Activated CD8-positive, alpha-beta T cell treated with anti-CD3 and anti-CD28 coated beads for 36 hours (primary cell): Measurements from ENCODE around the gene ALAD. TPM values are rescaled to one million over a fixed set of nuclear protein-coding genes. Genes with fewer than 3 reads are reported as not detected.

Experiments used
- ATAC-seq: fragments of 200-7000 bp; cut with Tn5 transposase; one replicate; pipeline ENCODE4 v1.10.0; 2021; ENCODE audit warnings: mild to moderate bottlenecking, moderate library complexity
- CTCF ChIA-PET: fragments of 350-600 bp; sonication (Branson Sonifier 250); formaldehyde crosslinking; loops from one replicate; lab custom pipeline; 2021; ENCODE audit warnings: antibody characterized with exemption; lab: Charles Lee
- POLR2A ChIA-PET: fragments of 350-600 bp; sonication (Branson Sonifier 250); formaldehyde crosslinking; loops from one replicate; lab custom pipeline; 2021; ENCODE audit warnings: antibody characterized with exemption; lab: Charles Lee
- DNase-seq: peaks from one replicate; pipeline ENCODE4 v3.0.0-alpha.2; 2020
- H3K27ac Mint-ChIP-seq: one replicate; pipeline ENCODE4 v1.8.0; 2021; ENCODE audit warnings: mild to moderate bottlenecking, mixed read lengths
- H3K27me3 Mint-ChIP-seq: one replicate; pipeline ENCODE4 v1.8.0; 2021; ENCODE audit warnings: mixed read lengths
- H3K36me3 Mint-ChIP-seq: one replicate; pipeline ENCODE4 v1.8.0; 2021; ENCODE audit warnings: low read depth, mixed read lengths
- H3K4me1 Mint-ChIP-seq: one replicate; pipeline ENCODE4 v1.8.0; 2021; ENCODE audit warnings: low read depth, mixed read lengths
- H3K4me3 Mint-ChIP-seq: one replicate; pipeline ENCODE4 v1.8.0; 2021; ENCODE audit warnings: mild to moderate bottlenecking, moderate library complexity, mixed read lengths
- H3K9me3 Mint-ChIP-seq: one replicate; pipeline ENCODE4 v1.8.0; 2021; ENCODE audit warnings: mixed read lengths
- intact Hi-C: fragments of 100-400 bp; cut with micrococcal nuclease; formaldehyde crosslinking; loops from one replicate; pipeline ENCODE4 v1.10.0; 2022
- total RNA-seq, 2 experiments: library from RNA; stranded (reverse); gene quantifications; one replicate each; pipeline ENCODE4 v1.2.3, GENCODE V29; 2021
- TF ChIP-seq, protein P1 (sequence below): fragments of 200-600 bp; IDR thresholded peaks from one replicate; pipeline ENCODE4 v1.8.0; 2022; ENCODE audit warnings: antibody characterized with exemption, mild to moderate bottlenecking

ALAD gene
- total RNA-seq, 2 experiments from 2014 or later = 16.2 to 16.3 TPM

DNA sequence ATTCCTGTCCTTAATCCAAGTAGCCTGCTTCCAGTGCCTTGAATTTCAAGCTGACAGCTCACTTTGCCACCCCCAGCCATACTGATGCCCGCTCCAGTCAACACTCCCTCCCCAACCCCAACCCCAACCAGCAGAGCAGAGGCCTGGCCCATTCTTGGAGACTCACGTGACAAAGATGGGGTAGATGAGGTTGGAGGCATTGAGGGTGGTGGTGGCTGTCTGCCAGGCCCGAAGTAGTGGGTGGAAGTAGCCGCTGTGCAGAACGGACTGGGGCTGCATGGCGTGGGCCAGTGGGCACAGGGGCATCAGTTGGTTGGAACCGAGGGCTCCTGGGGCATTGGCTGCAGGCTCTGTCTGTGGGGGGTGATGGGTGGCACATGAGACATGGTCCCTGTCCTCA is 7.8 kb downstream of the ALAD start:
- Mint-ChIP-seq H3K36me3 (peaks cover 4% of the 10 kb centered on the region), H3K9me3 (no peaks in the 10 kb centered on the region), H3K4me3 (no peak overlapping the region), H3K27me3 (no peaks in the 10 kb centered on the region), H3K27ac (no peak overlapping the region), H3K4me1 (no peaks in the 10 kb centered on the region)
- TF ChIP-seq, protein P1, sequence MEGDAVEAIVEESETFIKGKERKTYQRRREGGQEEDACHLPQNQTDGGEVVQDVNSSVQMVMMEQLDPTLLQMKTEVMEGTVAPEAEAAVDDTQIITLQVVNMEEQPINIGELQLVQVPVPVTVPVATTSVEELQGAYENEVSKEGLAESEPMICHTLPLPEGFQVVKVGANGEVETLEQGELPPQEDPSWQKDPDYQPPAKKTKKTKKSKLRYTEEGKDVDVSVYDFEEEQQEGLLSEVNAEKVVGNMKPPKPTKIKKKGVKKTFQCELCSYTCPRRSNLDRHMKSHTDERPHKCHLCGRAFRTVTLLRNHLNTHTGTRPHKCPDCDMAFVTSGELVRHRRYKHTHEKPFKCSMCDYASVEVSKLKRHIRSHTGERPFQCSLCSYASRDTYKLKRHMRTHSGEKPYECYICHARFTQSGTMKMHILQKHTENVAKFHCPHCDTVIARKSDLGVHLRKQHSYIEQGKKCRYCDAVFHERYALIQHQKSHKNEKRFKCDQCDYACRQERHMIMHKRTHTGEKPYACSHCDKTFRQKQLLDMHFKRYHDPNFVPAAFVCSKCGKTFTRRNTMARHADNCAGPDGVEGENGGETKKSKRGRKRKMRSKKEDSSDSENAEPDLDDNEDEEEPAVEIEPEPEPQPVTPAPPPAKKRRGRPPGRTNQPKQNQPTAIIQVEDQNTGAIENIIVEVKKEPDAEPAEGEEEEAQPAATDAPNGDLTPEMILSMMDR = no peak
- intact Hi-C loops = no loop called here
- no peak for ATAC-seq
- ChIA-PET POLR2A (no interaction called here), CTCF (interaction anchor here (1.6 kb wide), 1 partner anchor 198 kb away, joined by 4 read pairs; no protein-coding TSS in a partner anchor)
- no peak for DNase-seq

DNA sequence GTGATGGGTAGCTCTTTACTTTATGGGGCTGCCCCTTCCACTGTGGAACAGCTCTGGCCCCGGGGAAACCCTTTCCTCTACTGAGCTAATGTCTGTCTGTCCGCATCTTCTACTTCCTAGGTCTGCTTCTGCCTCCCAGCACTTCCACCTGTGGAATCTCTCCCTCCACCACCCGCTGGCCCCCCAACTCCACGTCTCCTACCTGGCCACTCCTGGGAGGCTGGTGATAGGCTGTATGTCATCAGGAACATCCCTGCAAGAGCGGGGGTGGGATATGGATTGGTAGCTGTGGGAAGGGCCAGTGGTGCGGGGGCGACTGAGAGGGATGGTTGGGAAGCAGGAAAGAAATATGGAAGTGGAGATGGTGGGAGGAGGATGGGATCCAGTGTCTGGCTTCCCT is 9.2 kb downstream of the ALAD start:
- Mint-ChIP-seq H3K27ac (no peak overlapping the region), H3K4me3 (no peak overlapping the region), H3K36me3 (peaks cover 7% of the 10 kb centered on the region), H3K9me3 (no peaks in the 10 kb centered on the region), H3K27me3 (no peaks in the 10 kb centered on the region), H3K4me1 (no peaks in the 10 kb centered on the region)
- ChIA-PET POLR2A (interaction anchor here (0.9 kb wide), 1 partner anchor 47 kb away, joined by 3 read pairs; no protein-coding TSS in a partner anchor), CTCF (interaction anchor here (1.0 to 2.0 kb wide), 3 partner anchors 9 to 250 kb away, joined by 3 to 7 read pairs (median 4); partner anchors contain the start of gene ALAD)
- intact Hi-C loops = no loop called here
- no peak for DNase-seq
- no peak for ATAC-seq
- TF ChIP-seq, protein P1 = no peak

DNA sequence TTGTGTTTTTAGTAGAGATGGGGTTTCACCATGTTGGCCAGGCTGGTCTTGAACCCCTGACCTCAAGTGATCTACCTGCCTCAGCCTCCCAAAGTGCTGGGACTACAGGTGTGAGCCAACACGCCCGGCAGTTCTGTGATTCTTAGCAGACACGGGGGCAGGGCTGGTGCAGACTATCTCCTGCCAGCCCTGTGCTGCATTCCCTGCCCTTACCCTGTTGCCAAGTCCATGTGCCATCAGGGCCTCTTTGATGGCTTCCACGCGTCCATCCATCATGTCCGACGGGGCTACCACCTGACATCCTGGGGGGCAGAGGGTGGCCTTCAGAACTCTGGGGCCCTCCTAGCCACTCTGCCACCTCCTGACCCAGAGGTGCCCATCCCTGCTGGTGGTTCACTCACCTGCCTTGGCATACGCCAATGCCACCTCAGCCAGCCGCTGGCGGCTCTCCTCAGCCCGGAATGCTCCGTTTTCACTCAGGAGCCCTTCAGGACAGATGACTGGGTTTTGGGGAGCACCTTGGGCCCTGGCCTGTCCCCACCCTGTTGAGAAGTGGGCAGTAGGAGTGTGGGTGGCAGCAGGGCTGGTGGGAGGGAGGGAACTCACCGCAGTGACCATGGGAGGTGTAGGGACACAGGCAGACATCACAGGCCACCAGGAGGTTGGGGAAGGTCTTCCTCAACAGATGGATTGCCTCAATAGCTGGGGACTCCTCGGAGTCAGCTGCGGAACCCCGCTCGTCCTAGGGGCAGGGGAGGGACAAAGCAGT is 10.7 kb downstream of the ALAD start:
- ATAC-seq (no peak), DNase-seq (no peak)
- no peak overlapping the region for H3K27ac Mint-ChIP-seq
- no peaks in the 10 kb centered on the region for H3K9me3 Mint-ChIP-seq
- H3K4me1 Mint-ChIP-seq = no peaks in the 10 kb centered on the region
- no peak overlapping the region for H3K4me3 Mint-ChIP-seq
- H3K27me3 Mint-ChIP-seq = no peaks in the 10 kb centered on the region
- H3K36me3 Mint-ChIP-seq = peaks cover 7% of the 10 kb centered on the region
- TF ChIP-seq, protein P1 = no peak
- CTCF ChIA-PET = interaction anchor here (2.0 kb wide), 1 partner anchor 10 kb away, joined by 7 read pairs; the partner anchor contains the start of gene ALAD
- POLR2A ChIA-PET = no interaction called here
- intact Hi-C loops = no loop called here

DNA sequence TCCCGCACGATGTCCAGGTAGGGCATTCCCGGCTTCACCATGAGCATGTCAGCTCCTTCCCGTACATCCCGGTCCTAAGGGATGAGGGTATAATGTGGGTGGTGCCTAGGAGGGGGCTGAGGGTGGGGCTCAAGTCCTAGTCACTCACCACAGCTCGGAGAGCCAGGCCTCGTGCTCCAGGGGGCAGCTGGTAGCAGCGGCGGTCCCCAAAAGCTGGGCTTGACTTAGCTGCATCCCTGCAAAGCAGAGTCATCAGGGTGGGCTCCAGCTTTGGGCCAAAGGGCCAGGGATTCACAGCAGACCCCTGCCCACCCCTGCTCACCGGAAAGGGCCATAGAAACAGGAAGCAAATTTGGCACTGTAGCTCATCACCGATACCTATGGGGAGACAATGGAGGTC is 11.6 kb downstream of the ALAD start:
- DNase-seq = no peak
- no peaks in the 10 kb centered on the region for H3K9me3 Mint-ChIP-seq
- TF ChIP-seq, protein P1 = no peak
- H3K4me3 Mint-ChIP-seq = no peak overlapping the region
- POLR2A ChIA-PET = no interaction called here
- no peaks in the 10 kb centered on the region for H3K27me3 Mint-ChIP-seq
- no peaks in the 10 kb centered on the region for H3K4me1 Mint-ChIP-seq
- H3K36me3 Mint-ChIP-seq = peaks cover 7% of the 10 kb centered on the region
- CTCF ChIA-PET = no interaction called here
- no peak for ATAC-seq
- intact Hi-C loops = no loop called here
- H3K27ac Mint-ChIP-seq = no peak overlapping the region

DNA sequence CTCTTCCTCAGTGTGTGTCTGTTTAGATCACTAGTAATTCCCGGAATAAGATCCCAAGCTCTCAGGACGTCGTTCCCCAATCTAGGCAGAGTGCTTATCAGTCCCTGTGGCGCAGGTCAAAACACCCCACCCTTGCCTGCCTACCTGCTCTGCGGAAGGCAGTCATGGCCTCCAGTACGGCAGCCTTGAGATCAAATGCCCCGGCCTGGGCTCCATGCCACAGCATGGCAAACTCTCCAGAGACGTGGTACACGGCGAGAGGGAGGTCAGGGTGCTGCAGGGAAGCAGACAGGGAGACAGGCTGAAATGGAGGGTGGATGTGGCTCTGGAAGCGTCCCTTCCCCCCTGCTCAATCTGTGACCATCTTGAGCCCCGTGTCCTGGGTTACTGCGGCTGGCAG is 12.3 kb downstream of the ALAD start:
- DNase-seq (no peak), ATAC-seq (no peak)
- no peak overlapping the region for H3K27ac Mint-ChIP-seq
- TF ChIP-seq, protein P1 = no peak
- H3K27me3 Mint-ChIP-seq = no peaks in the 10 kb centered on the region
- no peaks in the 10 kb centered on the region for H3K9me3 Mint-ChIP-seq
- CTCF ChIA-PET = no interaction called here
- peaks cover 7% of the 10 kb centered on the region for H3K36me3 Mint-ChIP-seq
- no peaks in the 10 kb centered on the region for H3K4me1 Mint-ChIP-seq
- no peak overlapping the region for H3K4me3 Mint-ChIP-seq
- POLR2A ChIA-PET = no interaction called here
- intact Hi-C loops = no loop called here
